ENCODE results near the gene NMRK2. TPM values are rescaled to one million over a fixed set of nuclear protein-coding genes. Genes with fewer than 3 reads are reported as not detected.
"Not testable (repeated sequence)": the region's sequence is repeated elsewhere in the genome, so short reads cannot be mapped to it uniquely, and the experiment has no call there.

NMRK2 gene
- total and polyA plus RNA-seq, 2 experiments from 2014 or later: 0.95 TPM; not detected in 1

- Histone ChIP-seq H3K36me3 (replicated peaks; ENCODE audit: insufficient read depth, low read depth) (no peaks in the 10 kb centered on the region), H3K79me2 (peaks cover 47% of the 10 kb centered on the region), H4K20me1 (ENCODE audit: insufficient read depth, poor library complexity, severe bottlenecking) (peaks cover 30% of the 10 kb centered on the region), H3K9me2 (replicated peaks; ENCODE audit: insufficient read depth) (no peaks in the 10 kb centered on the region), H3K4me3 (no peak overlapping the region), H3K9me3 (ENCODE audit: low read depth) (no peaks in the 10 kb centered on the region), H3K27me3 (no peaks in the 10 kb centered on the region), H2AFZ (no peak overlapping the region), H3K4me2 (no peak overlapping the region), H3K27ac (no peak overlapping the region), H3K4me1 (ENCODE audit: insufficient read depth) (peaks cover 15% of the 10 kb centered on the region)
- WGBS (ENCODE audit: low lambda C conversion rate, missing lambda C conversion rate): 95% methylated on average over 38 of the region's 60 CpGs
- no peak for TF ChIP-seq CTCF (IDR thresholded peaks at IDR 0.05; ENCODE audit: poor library complexity)
- no peak for TF ChIP-seq EZH2 (IDR thresholded peaks at IDR 0.05; ENCODE audit: borderline replicate concordance)
- DNase-seq (ENCODE audit: low spot score): no peak
These were observed 31.7 kb downstream of the NMRK2 start for GRCh38 chr19:3964256-3965194.

- Histone ChIP-seq H3K4me1 (ENCODE audit: insufficient read depth) (peaks cover 16% of the 10 kb centered on the region), H2AFZ (no peak overlapping the region), H3K27ac (peak overlapping the region; percentile 92), H4K20me1 (ENCODE audit: insufficient read depth, poor library complexity, severe bottlenecking) (peaks cover 30% of the 10 kb centered on the region), H3K9me3 (ENCODE audit: low read depth) (no peaks in the 10 kb centered on the region), H3K27me3 (no peaks in the 10 kb centered on the region), H3K9me2 (replicated peaks; ENCODE audit: insufficient read depth) (no peaks in the 10 kb centered on the region), H3K36me3 (replicated peaks; ENCODE audit: insufficient read depth, low read depth) (no peaks in the 10 kb centered on the region), H3K4me3 (no peak overlapping the region), H3K4me2 (no peak overlapping the region), H3K79me2 (peaks cover 60% of the 10 kb centered on the region)
- WGBS (ENCODE audit: low lambda C conversion rate, missing lambda C conversion rate): 88% methylated on average over 30 of the region's 30 CpGs
- peak; percentile 29 for DNase-seq (ENCODE audit: low spot score)
- no peak for TF ChIP-seq EZH2phosphoT487 (IDR thresholded peaks at IDR 0.05; ENCODE audit: low read depth, severe bottlenecking, unreplicated experiment)
- TF ChIP-seq EZH2 (IDR thresholded peaks at IDR 0.05; ENCODE audit: borderline replicate concordance): no peak
- no peak for TF ChIP-seq CTCF (IDR thresholded peaks at IDR 0.05; ENCODE audit: poor library complexity)
These were observed 33.5 kb downstream of the NMRK2 start for GRCh38 chr19:3966051-3967017.

GRCh38 chr19:3967983-3968382 lies 35.1 kb downstream of the NMRK2 start:
- Histone ChIP-seq H3K27ac (peak overlapping the region; percentile 92), H3K79me2 (peaks cover 53% of the 10 kb centered on the region), H3K4me1 (ENCODE audit: insufficient read depth) (peaks cover 16% of the 10 kb centered on the region), H4K20me1 (ENCODE audit: insufficient read depth, poor library complexity, severe bottlenecking) (peaks cover 38% of the 10 kb centered on the region), H3K4me2 (peak overlapping the region; percentile 57)
- DNase-seq (ENCODE audit: low spot score); H3K27me3 ChIP-seq; H3K4me3 ChIP-seq; H2AFZ ChIP-seq; H3K9me3 ChIP-seq (ENCODE audit: low read depth); H3K36me3 ChIP-seq (replicated peaks; ENCODE audit: insufficient read depth, low read depth); H3K9me2 ChIP-seq (replicated peaks; ENCODE audit: insufficient read depth): not testable (repeated sequence)
- 92% methylated on average over 12 of the region's 12 CpGs for WGBS (ENCODE audit: low lambda C conversion rate, missing lambda C conversion rate)
